Dermis lymphatic vessel endothelial cell (primary cell): ENCODE measurements around the gene MOAP1. TPM values are rescaled to one million over a fixed set of nuclear protein-coding genes. Genes with fewer than 3 reads are reported as not detected.

ENCODE experiments used
- total RNA-seq: library from RNA; depleted of rRNA; stranded (reverse); fragments of >200 nt; gene quantifications from 2 replicates; pipeline ENCODE4 v1.2.1, GENCODE V29; 2014

Gene MOAP1
- total RNA-seq, result 37.3 and 37.9 TPM in 2 replicates

GRCh38 chr14:93184391-93185348 is at the start of gene MOAP1, which contains the start of gene LYSET:
TSS of gene MOAP1 (minus strand) at chr14:93184897. CDS start at chr14:93184242, 655 bp downstream.
TSS of gene LYSET (plus strand) at chr14:93185317. CDS start at chr14:93185406, 89 bp downstream.

GRCh38 chr14:93206793-93207467 is 22.2 kb upstream of the MOAP1 start, which contains the start of the genes GON7 and UBR7:
TSS of gene GON7 (minus strand) at chr14:93207065. CDS start at chr14:93207037, 28 bp downstream.
TSS of gene UBR7 (plus strand) at chr14:93207256. CDS start at chr14:93207292, 36 bp downstream.

Other genes with a start within 250 kb of the MOAP1 start
- gene ITPK1, start 69.0 kb downstream of the MOAP1 start, total RNA-seq, result 11.6 and 11.9 TPM in 2 replicates
- 11.7 and 12.1 TPM in 2 replicates for gene LYSET, start 420 bp upstream of the MOAP1 start, total RNA-seq
- 16.5 and 20.4 TPM in 2 replicates for gene GON7, start 22.2 kb upstream of the MOAP1 start, total RNA-seq
- gene UBR7, start 22.4 kb upstream of the MOAP1 start, total RNA-seq, result 39.8 and 52.1 TPM in 2 replicates
- gene BTBD7, start 148.1 kb upstream of the MOAP1 start, total RNA-seq, result 29.9 and 30.3 TPM in 2 replicates
- not detected in 2 replicates for gene COX8C, start 162.3 kb upstream of the MOAP1 start, total RNA-seq
- under 0.01 TPM in 2 replicates for gene UNC79, start 246.0 kb upstream of the MOAP1 start, total RNA-seq